ENCODE results near the gene IDH2. TPM values are rescaled to one million over a fixed set of nuclear protein-coding genes. Genes with fewer than 3 reads are reported as not detected.

Gene IDH2
- total and polyA plus RNA-seq, 2 of the 13 experiments (the other 11 are each of a cell fraction or from before 2014, with no cell fraction given), result 121 to 145 TPM

DNA sequence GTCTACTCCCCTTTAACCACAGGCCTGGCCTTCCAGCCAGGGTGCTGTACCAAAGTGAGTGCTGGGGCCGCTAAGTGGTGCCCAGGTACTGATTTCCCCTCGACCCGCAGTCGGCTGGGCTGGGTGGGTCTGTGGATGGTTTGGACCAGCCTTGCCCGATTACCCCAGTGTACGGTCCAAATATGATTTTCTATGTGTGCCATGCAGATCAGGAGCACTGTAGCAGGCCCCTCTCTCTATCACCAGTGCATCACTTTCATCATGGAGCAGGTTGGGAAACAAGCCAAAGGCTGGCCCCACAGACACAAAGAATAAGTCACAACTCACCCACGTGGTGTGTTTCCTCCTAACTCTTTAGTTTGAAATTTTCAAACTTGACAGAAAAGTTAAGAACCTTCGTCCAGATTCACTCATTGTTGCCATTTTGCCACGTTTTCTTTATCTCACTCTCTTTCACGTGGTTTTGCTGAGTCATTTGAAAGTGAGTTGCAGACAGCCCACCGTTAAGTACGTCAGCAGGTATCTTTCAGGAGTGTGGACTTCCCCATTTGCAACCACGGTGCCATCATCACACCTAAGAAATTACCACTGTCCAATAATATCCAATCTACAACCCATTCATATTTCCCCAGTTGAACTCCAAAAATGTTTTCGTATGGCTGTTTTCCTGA lies 64.2 kb downstream of the IDH2 start (continued):
- TF ChIP-seq, protein P1, sequence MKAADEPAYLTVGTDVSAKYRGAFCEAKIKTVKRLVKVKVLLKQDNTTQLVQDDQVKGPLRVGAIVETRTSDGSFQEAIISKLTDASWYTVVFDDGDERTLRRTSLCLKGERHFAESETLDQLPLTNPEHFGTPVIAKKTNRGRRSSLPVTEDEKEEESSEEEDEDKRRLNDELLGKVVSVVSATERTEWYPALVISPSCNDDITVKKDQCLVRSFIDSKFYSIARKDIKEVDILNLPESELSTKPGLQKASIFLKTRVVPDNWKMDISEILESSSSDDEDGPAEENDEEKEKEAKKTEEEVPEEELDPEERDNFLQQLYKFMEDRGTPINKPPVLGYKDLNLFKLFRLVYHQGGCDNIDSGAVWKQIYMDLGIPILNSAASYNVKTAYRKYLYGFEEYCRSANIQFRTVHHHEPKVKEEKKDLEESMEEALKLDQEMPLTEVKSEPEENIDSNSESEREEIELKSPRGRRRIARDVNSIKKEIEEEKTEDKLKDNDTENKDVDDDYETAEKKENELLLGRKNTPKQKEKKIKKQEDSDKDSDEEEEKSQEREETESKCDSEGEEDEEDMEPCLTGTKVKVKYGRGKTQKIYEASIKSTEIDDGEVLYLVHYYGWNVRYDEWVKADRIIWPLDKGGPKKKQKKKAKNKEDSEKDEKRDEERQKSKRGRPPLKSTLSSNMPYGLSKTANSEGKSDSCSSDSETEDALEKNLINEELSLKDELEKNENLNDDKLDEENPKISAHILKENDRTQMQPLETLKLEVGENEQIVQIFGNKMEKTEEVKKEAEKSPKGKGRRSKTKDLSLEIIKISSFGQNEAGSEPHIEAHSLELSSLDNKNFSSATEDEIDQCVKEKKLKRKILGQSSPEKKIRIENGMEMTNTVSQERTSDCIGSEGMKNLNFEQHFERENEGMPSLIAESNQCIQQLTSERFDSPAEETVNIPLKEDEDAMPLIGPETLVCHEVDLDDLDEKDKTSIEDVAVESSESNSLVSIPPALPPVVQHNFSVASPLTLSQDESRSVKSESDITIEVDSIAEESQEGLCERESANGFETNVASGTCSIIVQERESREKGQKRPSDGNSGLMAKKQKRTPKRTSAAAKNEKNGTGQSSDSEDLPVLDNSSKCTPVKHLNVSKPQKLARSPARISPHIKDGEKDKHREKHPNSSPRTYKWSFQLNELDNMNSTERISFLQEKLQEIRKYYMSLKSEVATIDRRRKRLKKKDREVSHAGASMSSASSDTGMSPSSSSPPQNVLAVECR (CRISPR knock-in tag; IDR thresholded peaks at IDR 0.05; ENCODE audit: borderline replicate concordance), result no peak
- TF ChIP-seq TOE1 (CRISPR knock-in tag; IDR thresholded peaks at IDR 0.05), result no peak
- TF ChIP-seq ZNF781 (CRISPR knock-in tag; IDR thresholded peaks at IDR 0.05; ENCODE audit: borderline replicate concordance, not compliant biosample characterization), result no peak
- TF ChIP-seq ZNF563 (CRISPR knock-in tag; IDR thresholded peaks at IDR 0.05), result no peak
- no peak for TF ChIP-seq CEBPB (IDR thresholded peaks at IDR 0.05; ENCODE audit: borderline replicate concordance, low read depth, low read length)
- TF ChIP-seq ZSCAN31 (CRISPR knock-in tag; IDR thresholded peaks at IDR 0.05; ENCODE audit: low read depth), result no peak
- no peak for TF ChIP-seq ZNF691 (CRISPR knock-in tag; IDR thresholded peaks at IDR 0.05; ENCODE audit: borderline replicate concordance, low read depth)
- TF ChIP-seq, protein P2, sequence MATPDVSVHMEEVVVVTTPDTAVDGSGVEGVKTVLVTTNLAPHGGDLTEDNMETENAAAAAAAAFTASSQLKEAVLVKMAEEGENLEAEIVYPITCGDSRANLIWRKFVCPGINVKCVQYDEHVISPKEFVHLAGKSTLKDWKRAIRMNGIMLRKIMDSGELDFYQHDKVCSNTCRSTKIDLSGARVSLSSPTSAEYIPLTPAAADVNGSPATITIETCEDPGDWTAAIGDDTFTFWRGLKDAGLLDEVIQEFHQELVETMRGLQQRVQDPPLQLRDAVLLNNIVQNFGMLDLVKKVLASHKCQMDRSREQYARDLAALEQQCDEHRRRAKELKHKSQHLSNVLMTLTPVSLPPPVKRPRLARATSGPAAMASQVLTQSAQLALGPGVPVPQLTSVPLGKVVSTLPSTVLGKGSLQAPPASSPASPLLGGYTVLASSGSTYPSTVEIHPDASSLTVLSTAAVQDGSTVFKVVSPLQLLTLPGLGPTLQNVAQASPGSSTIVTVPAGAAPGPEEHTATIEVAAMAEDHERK (CRISPR knock-in tag; IDR thresholded peaks at IDR 0.05; ENCODE audit: low read depth), result no peak
- TF ChIP-seq HOXA3 (CRISPR knock-in tag; IDR thresholded peaks at IDR 0.05), result no peak
- TF ChIP-seq SALL1 (CRISPR knock-in tag; IDR thresholded peaks at IDR 0.05), result no peak
- TF ChIP-seq ZNF460 (CRISPR knock-in tag; IDR thresholded peaks at IDR 0.05; ENCODE audit: borderline replicate concordance), result no peak
- TF ChIP-seq FOXK1 (CRISPR knock-in tag; IDR thresholded peaks at IDR 0.05; ENCODE audit: borderline replicate concordance, low read depth), result no peak
- no peak for TF ChIP-seq BORCS8-MEF2B (CRISPR knock-in tag; IDR thresholded peaks at IDR 0.05)
- no peak for TF ChIP-seq E2F2 (CRISPR knock-in tag; IDR thresholded peaks at IDR 0.05; ENCODE audit: borderline replicate concordance)
- TF ChIP-seq, protein P3, sequence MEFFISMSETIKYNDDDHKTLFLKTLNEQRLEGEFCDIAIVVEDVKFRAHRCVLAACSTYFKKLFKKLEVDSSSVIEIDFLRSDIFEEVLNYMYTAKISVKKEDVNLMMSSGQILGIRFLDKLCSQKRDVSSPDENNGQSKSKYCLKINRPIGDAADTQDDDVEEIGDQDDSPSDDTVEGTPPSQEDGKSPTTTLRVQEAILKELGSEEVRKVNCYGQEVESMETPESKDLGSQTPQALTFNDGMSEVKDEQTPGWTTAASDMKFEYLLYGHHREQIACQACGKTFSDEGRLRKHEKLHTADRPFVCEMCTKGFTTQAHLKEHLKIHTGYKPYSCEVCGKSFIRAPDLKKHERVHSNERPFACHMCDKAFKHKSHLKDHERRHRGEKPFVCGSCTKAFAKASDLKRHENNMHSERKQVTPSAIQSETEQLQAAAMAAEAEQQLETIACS (CRISPR knock-in tag; IDR thresholded peaks at IDR 0.05), result no peak
- TF ChIP-seq REPIN1 (CRISPR knock-in tag; IDR thresholded peaks at IDR 0.05; ENCODE audit: borderline replicate concordance, low read depth), result no peak
- no peak for TF ChIP-seq NFRKB (IDR thresholded peaks at IDR 0.05)
